ENCODE results near the gene NHS. TPM values are rescaled to one million over a fixed set of nuclear protein-coding genes. Genes with fewer than 3 reads are reported as not detected.

Gene NHS
- total RNA-seq, 3 donors from 2014 or later = 8.5 to 11.2 (median 8.8) TPM

DNA sequence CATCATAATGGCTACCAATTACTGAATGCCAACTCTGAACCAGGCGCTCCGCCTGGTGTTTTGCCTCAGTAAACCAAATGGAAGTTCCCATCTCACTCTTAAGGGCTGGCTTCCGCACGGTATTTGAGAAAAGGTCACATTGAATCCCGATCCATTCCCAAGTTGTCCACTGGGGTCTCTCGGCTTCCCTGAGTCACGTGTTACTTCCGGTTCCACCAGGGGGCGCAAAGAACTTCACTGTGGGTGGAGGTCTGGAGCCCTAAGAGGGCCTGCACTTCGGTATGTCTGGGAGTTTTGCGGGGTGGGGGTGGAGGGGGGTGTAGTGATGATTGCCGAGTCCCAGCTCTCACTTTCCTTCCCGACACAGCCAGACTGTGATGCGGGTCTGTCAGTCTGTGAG lies 13.4 kb upstream of the NHS start:
- Histone ChIP-seq H3K36me3 (no peaks in the 10 kb centered on the region), H3K27ac (no peak overlapping the region), H3K4me3 (no peak overlapping the region), H3K9me3 (no peaks in the 10 kb centered on the region), H3K4me1 (no peaks in the 10 kb centered on the region), H3K27me3 (peaks cover 0 to 19% of the 10 kb centered on the region in 2 donors)
- intact Hi-C loops (cut with DNase I; ENCODE audit: low total_unique reads) = no loop called here
- DNase-seq (ENCODE audit: low spot score in 2 of 2) = no peak
- no peak for TF ChIP-seq POLR2A (IDR thresholded peaks at IDR 0.05)
- TF ChIP-seq, protein P1, sequence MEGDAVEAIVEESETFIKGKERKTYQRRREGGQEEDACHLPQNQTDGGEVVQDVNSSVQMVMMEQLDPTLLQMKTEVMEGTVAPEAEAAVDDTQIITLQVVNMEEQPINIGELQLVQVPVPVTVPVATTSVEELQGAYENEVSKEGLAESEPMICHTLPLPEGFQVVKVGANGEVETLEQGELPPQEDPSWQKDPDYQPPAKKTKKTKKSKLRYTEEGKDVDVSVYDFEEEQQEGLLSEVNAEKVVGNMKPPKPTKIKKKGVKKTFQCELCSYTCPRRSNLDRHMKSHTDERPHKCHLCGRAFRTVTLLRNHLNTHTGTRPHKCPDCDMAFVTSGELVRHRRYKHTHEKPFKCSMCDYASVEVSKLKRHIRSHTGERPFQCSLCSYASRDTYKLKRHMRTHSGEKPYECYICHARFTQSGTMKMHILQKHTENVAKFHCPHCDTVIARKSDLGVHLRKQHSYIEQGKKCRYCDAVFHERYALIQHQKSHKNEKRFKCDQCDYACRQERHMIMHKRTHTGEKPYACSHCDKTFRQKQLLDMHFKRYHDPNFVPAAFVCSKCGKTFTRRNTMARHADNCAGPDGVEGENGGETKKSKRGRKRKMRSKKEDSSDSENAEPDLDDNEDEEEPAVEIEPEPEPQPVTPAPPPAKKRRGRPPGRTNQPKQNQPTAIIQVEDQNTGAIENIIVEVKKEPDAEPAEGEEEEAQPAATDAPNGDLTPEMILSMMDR (IDR thresholded peaks at IDR 0.05) = no peak
- TF ChIP-seq POLR2AphosphoS5 (IDR thresholded peaks at IDR 0.05) = no peak

DNA sequence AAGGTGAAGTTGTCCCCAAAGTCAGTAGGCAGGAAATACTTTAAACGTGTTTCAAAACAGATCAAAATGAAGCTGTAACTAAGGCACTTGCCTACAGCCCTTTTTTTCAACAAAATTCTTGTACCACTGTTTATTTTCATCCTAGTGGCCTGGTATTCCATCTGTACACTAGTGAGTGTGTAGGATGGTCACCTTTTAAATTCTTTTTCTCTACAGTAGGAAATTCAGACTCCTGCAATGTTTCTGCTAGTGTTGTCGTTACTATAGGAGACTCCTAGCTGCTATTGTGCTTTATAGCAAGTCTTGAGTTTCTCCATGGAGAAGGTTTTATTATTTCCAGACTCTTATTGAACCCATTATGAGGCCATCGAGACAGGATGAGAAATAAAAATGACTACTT lies 7.0 kb upstream of the NHS start:
- intact Hi-C loops (cut with DNase I; ENCODE audit: low total_unique reads) = no loop called here
- H3K4me3 ChIP-seq = no peak overlapping the region
- no peaks in the 10 kb centered on the region for H3K36me3 ChIP-seq
- TF ChIP-seq POLR2AphosphoS5 (IDR thresholded peaks at IDR 0.05) (no peak), POLR2A (IDR thresholded peaks at IDR 0.05) (no peak)
- TF ChIP-seq, protein P1 (IDR thresholded peaks at IDR 0.05) = no peak
- no peaks in the 10 kb centered on the region for H3K4me1 ChIP-seq
- no peak for DNase-seq (ENCODE audit: low spot score in 2 of 2)
- no peak overlapping the region for H3K27ac ChIP-seq
- peaks cover 0 to 28% of the 10 kb centered on the region in 2 donors for H3K27me3 ChIP-seq
- no peaks in the 10 kb centered on the region for H3K9me3 ChIP-seq

DNA sequence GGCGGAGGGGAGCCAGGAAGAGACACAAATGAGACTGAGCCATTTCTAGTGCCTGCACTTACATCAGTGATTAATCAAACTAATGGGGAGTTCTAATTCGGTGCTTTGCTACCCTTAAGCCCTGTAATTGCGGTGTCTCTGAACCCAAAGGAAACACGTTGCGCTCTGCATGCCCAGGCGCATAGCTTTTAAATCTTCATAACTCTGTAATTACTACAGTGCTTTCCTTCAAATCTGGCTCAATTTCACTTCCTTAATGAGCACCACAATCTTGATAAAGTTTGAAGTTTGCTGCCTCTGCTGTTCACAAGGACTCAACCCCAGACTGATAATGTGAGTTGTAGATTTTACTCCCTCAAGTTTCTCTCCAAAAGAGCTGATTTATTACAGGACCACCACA lies 5.7 kb upstream of the NHS start:
- Histone ChIP-seq H3K4me3 (no peak overlapping the region), H3K9me3 (no peaks in the 10 kb centered on the region), H3K27me3 (peaks cover 0 to 28% of the 10 kb centered on the region in 2 donors), H3K4me1 (no peaks in the 10 kb centered on the region), H3K36me3 (no peaks in the 10 kb centered on the region), H3K27ac (no peak overlapping the region)
- no peak for DNase-seq (ENCODE audit: low spot score in 2 of 2)
- no peak for TF ChIP-seq POLR2A (IDR thresholded peaks at IDR 0.05)
- TF ChIP-seq, protein P1 (IDR thresholded peaks at IDR 0.05) = no peak
- TF ChIP-seq POLR2AphosphoS5 (IDR thresholded peaks at IDR 0.05) = no peak
- intact Hi-C loops (cut with DNase I; ENCODE audit: low total_unique reads) = no loop called here

DNA sequence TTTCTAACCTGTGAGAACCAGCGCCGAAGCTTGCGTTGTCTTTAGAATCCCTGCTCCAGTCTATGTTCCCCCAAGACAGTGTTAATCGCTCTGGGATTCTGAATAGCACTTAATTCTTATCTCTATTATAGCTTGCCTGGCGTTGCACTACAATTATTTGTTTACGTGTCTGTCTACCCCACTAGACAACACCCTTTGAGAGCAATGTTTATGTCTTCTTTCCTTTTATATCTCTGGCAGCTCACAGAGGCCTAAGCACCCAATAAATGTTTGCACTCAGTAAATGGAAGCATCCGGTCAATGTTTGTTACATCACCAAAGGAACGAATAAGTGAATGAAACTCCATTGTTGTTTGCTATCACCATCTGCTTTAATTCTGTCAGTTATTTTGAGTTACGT lies 4.8 kb upstream of the NHS start:
- Histone ChIP-seq H3K36me3 (no peaks in the 10 kb centered on the region), H3K9me3 (no peaks in the 10 kb centered on the region), H3K4me1 (no peaks in the 10 kb centered on the region), H3K27me3 (peaks cover 0 to 28% of the 10 kb centered on the region in 2 donors), H3K27ac (no peak overlapping the region), H3K4me3 (no peak overlapping the region)
- DNase-seq (ENCODE audit: low spot score in 2 of 2) = no peak
- TF ChIP-seq POLR2A (IDR thresholded peaks at IDR 0.05) (no peak), POLR2AphosphoS5 (IDR thresholded peaks at IDR 0.05) (no peak)
- TF ChIP-seq, protein P1 (IDR thresholded peaks at IDR 0.05) = no peak
- intact Hi-C loops (cut with DNase I; ENCODE audit: low total_unique reads) = no loop called here

DNA sequence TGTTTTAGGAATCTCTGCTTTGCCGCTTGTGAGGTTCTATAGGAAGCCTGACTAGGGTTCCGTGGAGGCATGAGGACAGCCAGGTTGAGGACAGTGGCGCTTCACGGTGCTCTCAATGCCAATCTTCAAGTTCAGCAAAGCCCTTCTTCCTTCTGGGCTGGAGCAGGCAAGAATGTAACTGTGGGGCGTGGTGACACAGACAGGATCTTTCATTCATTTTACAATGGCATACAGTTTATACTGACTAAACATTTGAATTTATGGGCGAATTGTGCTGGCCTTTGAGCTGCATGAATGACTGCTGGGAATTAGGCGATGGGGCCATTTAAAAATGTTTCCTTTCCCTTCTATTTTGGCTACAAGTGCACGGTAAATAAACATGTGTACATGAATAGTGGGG lies 2.9 kb upstream of the NHS start:
- DNase-seq (ENCODE audit: low spot score in 2 of 2) = no peak
- no peak for TF ChIP-seq POLR2AphosphoS5 (IDR thresholded peaks at IDR 0.05)
- no peak for TF ChIP-seq POLR2A (IDR thresholded peaks at IDR 0.05)
- TF ChIP-seq, protein P1 (IDR thresholded peaks at IDR 0.05) = no peak
- Histone ChIP-seq H3K27ac (no peak overlapping the region), H3K4me1 (no peaks in the 10 kb centered on the region), H3K36me3 (no peaks in the 10 kb centered on the region), H3K9me3 (no peaks in the 10 kb centered on the region), H3K27me3 (peaks cover 0 to 23% of the 10 kb centered on the region in 2 donors), H3K4me3 (no peak overlapping the region)
- intact Hi-C loops (cut with DNase I; ENCODE audit: low total_unique reads) = no loop called here
